Measurements from ENCODE around the gene IGSF3.

IGSF3 gene

GRCh38 chr1:116690849-116691406, 23.4 kb upstream of the IGSF3 start:
- no peak for DNase-seq (ENCODE audit: low read depth)
- in situ Hi-C loops (cut with HindIII; ENCODE audit: low sequenced_read_pairs), result no loop called here
- H3K4me3 ChIP-seq (ENCODE audit: low read depth, low read length), result no peak overlapping the region
- no peak for TF ChIP-seq CTCF (IDR thresholded peaks at IDR 0.05; ENCODE audit: low read depth, low read length, missing control alignments)

GRCh38 chr1:116690396-116690848, 22.9 kb upstream of the IGSF3 start:
- H3K4me3 ChIP-seq (ENCODE audit: low read depth, low read length), result no peak overlapping the region
- DNase-seq (ENCODE audit: low read depth), result no peak
- no peak for TF ChIP-seq CTCF (IDR thresholded peaks at IDR 0.05; ENCODE audit: low read depth, low read length, missing control alignments)

GRCh38 chr1:116686723-116687352, 19.3 kb upstream of the IGSF3 start:
- TF ChIP-seq CTCF (IDR thresholded peaks at IDR 0.05; ENCODE audit: low read depth, low read length, missing control alignments), result no peak
- in situ Hi-C loops (cut with HindIII; ENCODE audit: low sequenced_read_pairs), result no loop called here
- no peak for DNase-seq (ENCODE audit: low read depth)
- H3K4me3 ChIP-seq (ENCODE audit: low read depth, low read length), result no peak overlapping the region

More at GRCh38 chr1:116690396-116690848, 22.9 kb upstream of the IGSF3 start:
- in situ Hi-C loops (cut with HindIII; ENCODE audit: low sequenced_read_pairs), result no loop called here

GRCh38 chr1:116686175-116686574, 18.6 kb upstream of the IGSF3 start:
- no peak overlapping the region for H3K4me3 ChIP-seq (ENCODE audit: low read depth, low read length)
- TF ChIP-seq CTCF (IDR thresholded peaks at IDR 0.05; ENCODE audit: low read depth, low read length, missing control alignments), result no peak
- no peak for DNase-seq (ENCODE audit: low read depth)
- in situ Hi-C loops (cut with HindIII; ENCODE audit: low sequenced_read_pairs), result no loop called here

- in situ Hi-C loops (cut with HindIII; ENCODE audit: low sequenced_read_pairs), result no loop called here
- H3K4me3 ChIP-seq (ENCODE audit: low read depth, low read length), result no peak overlapping the region
Observed at GRCh38 chr1:116684575-116684974, 17.0 kb upstream of the IGSF3 start.

GRCh38 chr1:116682641-116683221, 15.2 kb upstream of the IGSF3 start:
- no peak for TF ChIP-seq CTCF (IDR thresholded peaks at IDR 0.05; ENCODE audit: low read depth, low read length, missing control alignments)
- DNase-seq (ENCODE audit: low read depth), result no peak
- no peak overlapping the region for H3K4me3 ChIP-seq (ENCODE audit: low read depth, low read length)
- in situ Hi-C loops (cut with HindIII; ENCODE audit: low sequenced_read_pairs), result no loop called here

More at GRCh38 chr1:116684575-116684974, 17.0 kb upstream of the IGSF3 start:
- no peak for DNase-seq (ENCODE audit: low read depth)
- TF ChIP-seq CTCF (IDR thresholded peaks at IDR 0.05; ENCODE audit: low read depth, low read length, missing control alignments), result no peak

All from astrocyte of the cerebellum (primary cell).